Effector memory CD8-positive, alpha-beta T cell (primary cell): ENCODE data around the gene MAGI1.
A peak's percentile ranks its signal among the peaks of the same experiment; 100 is the strongest.
"Not testable (repeated sequence)": the region's sequence is repeated elsewhere in the genome, so short reads cannot be mapped to it uniquely, and the experiment has no call there.

Source experiments
- ATAC-seq: fragments of 150-1000 bp; cut with Tn5 transposase; replicated peaks from 2 replicates; pipeline ENCODE4 v1.10.0; 2021; ENCODE audit warnings: mild to moderate bottlenecking, moderate library complexity
- DNase-seq, 3 experiments: peaks; one replicate each; pipeline ENCODE4 v3.0.0; 2021
- H3K27ac Mint-ChIP-seq, 2 donors: one replicate each; pipeline ENCODE4 v1.8.0; 2022; ENCODE audit warnings: mild to moderate bottlenecking in 2 of 2, mixed read lengths in 2 of 2, moderate library complexity in 2 of 2
- H3K27me3 Mint-ChIP-seq, 2 donors: one replicate each; pipeline ENCODE4 v1.8.0; 2022; ENCODE audit warnings: mixed read lengths in 2 of 2
- H3K36me3 Mint-ChIP-seq: one replicate; pipeline ENCODE4 v1.8.0; 2022; ENCODE audit warnings: mild to moderate bottlenecking, moderate library complexity, mixed read lengths; ENCODE audit not compliant: insufficient read depth
- H3K4me1 Mint-ChIP-seq, 2 donors: one replicate each; pipeline ENCODE4 v1.8.0; 2022; ENCODE audit warnings: low read depth in 2 of 2, mixed read lengths in 2 of 2
- H3K4me3 Mint-ChIP-seq, 2 donors: one replicate each; pipeline ENCODE4 v1.8.0; 2022; ENCODE audit warnings: mild to moderate bottlenecking in 2 of 2, mixed read lengths in 2 of 2, moderate library complexity in 2 of 2
- H3K9me3 Mint-ChIP-seq, 2 donors: one replicate each; pipeline ENCODE4 v1.8.0; 2022; ENCODE audit warnings: mixed read lengths in 2 of 2

MAGI1 gene

DNA sequence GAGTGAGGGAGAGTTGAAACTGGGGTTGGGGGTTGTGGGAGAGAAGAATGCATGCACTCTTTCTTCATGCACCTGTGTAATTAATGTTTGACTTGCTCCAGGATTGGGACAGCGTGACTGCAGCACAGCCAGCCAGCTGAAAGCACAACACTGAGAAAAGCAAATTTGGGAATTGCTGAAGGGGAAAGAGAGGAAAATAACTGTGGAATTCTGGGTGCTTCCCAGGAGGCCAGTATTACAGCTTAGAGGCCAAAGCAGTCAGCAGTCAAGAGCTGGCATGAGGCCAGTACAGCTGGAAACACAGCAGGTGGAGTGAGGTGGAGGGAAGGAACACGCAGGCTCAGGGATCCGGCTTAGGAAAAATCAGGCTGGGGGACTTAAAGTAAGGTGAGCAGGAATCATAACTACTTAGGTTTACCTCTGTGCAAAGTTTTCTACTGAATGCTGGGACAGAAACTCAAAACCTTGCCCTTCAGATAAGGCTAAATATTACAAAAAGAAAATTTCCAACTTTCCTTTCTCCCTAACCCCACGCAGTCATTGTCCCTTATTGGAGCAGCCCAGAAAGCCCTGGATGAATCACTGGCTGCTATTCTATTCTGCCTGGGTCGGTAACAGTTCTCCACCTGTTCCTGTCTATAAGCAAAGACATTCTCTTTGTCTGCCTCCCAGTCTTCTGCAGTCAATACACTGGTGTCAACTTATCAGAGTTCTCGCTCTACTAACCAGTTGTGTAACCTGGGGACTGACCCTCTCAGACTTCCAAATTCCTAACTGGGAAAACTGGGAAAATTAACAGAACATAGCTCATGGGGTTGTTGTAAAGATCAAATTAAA is 167.2 kb downstream of the MAGI1 start:
- H3K27ac Mint-ChIP-seq: no peak overlapping the region
- no peaks in the 10 kb centered on the region for H3K9me3 Mint-ChIP-seq
- H3K27me3 Mint-ChIP-seq: no peaks in the 10 kb centered on the region
- no peak overlapping the region for H3K4me3 Mint-ChIP-seq
- ATAC-seq (no peak), DNase-seq (no peak)
- no peaks in the 10 kb centered on the region for H3K4me1 Mint-ChIP-seq
- H3K36me3 Mint-ChIP-seq: no peaks in the 10 kb centered on the region

DNA sequence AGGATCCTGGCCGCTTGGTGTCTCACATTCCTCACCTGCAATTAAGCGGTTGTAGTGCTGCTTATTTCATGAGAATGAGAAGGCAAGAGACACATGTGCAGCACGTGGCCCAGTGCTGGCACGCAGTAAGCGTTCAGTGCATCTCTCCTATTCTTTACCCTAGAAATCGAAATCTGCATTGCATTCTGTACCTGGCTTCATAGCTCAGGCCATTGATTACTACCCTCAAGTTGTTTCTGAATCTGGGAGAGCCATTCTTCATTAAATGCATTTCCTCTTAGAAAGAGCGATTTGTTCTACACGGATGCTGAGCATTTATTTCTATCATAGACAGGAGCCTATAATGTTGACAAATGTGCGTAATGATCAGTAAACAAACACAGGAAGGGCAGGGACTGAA is 168.9 kb downstream of the MAGI1 start:
- Mint-ChIP-seq H3K4me3 (no peak overlapping the region), H3K36me3 (no peaks in the 10 kb centered on the region), H3K27ac (no peak overlapping the region), H3K4me1 (no peaks in the 10 kb centered on the region), H3K27me3 (no peaks in the 10 kb centered on the region), H3K9me3 (no peaks in the 10 kb centered on the region)
- no peak for DNase-seq
- ATAC-seq: no peak

DNA sequence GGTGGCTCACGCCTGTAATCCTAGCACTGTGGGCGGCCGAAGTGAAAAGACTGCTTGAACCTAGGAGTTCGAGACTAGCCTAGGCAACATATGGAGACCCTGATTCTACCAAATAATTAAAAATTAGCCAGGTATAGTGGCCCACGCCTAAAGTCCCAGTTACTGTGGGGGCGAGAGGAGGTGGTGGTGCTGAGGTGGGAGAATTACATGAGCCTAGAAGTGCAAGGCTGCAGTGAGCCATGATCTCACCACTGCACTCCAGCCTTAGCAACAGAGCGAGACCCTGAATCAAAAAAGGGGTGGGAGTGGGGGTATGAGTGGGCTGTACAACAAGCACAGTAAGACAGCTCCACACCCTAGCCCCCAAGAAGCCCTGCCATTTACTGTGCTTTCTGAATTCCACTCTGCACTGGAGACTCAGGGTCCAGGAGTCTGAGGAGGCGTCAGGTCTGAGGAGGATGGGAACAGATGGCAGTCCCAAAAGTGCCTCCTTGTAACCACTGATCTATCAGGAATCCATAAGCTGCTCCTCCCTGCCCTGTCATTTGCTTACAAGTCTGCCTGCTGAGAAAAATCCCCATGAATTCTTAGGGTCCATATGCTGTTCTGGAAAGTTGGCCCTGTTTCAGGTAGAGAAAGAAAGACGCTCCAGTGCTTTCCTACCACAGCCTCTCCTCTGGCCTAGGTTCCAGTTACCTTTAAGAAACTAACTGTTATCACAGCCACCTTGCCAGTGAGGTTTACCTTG is 171.1 kb downstream of the MAGI1 start:
- Mint-ChIP-seq H3K27me3 (no peaks in the 10 kb centered on the region), H3K36me3 (no peaks in the 10 kb centered on the region), H3K27ac (no peak overlapping the region), H3K4me1 (no peaks in the 10 kb centered on the region), H3K4me3 (no peak overlapping the region), H3K9me3 (peaks cover under 1 to 2% of the 10 kb centered on the region in 2 donors)
- ATAC-seq (no peak), DNase-seq (no peak)

DNA sequence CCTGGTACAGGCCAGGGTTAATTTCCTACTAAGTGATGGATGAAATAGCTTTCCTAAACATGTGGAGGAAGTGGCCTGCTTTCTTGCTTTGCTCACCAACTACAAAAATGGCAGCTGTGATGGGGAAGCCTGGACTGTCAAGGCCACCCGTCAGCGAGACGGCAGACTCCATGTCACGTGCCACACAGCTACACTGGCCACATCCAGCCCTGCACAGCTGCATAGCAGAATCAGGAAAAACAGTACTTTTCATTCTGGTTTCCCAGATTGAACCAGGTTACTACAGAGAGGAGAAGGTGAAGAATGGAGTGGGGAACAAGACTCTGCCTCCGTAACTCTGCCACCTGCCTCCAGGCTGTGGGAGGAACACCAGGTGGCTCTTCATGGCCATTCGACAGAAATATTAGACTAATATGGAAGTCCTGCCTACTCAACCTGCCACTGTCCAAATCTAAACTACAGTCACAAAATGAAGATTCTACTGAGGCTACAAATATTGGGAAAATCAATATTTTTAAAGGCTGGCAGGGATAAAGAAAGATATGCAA is 174.3 kb downstream of the MAGI1 start:
- no peak overlapping the region for H3K4me3 Mint-ChIP-seq
- no peaks in the 10 kb centered on the region for H3K27me3 Mint-ChIP-seq
- ATAC-seq (no peak), DNase-seq (no peak)
- H3K9me3 Mint-ChIP-seq: peaks cover 2 to 8% of the 10 kb centered on the region in 2 donors
- no peaks in the 10 kb centered on the region for H3K36me3 Mint-ChIP-seq
- H3K27ac Mint-ChIP-seq: no peak overlapping the region
- no peaks in the 10 kb centered on the region for H3K4me1 Mint-ChIP-seq

DNA sequence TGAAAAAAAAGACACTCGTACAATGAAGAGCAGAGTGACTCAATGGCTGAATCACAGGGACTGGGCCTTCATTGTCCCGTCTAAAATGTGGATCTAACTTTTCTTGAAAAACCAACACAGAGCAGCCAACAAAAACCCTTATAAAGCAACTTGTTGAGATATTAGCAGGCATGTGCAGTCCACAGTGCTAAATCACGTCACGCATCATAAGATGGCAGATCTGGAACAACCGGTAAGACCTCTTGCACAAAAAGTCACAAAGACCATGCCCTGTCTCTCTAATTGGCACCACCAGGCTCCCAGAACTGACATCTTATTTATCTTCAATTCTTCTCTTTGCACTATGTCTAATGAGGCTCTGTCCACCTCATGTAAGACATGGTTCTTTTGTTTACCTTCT is 177.0 kb downstream of the MAGI1 start:
- H3K4me3 Mint-ChIP-seq: no peak overlapping the region
- H3K9me3 Mint-ChIP-seq: peaks cover 6 to 8% of the 10 kb centered on the region in 2 donors
- DNase-seq (no peak), ATAC-seq (no peak)
- no peaks in the 10 kb centered on the region for H3K36me3 Mint-ChIP-seq
- H3K27me3 Mint-ChIP-seq: no peaks in the 10 kb centered on the region
- H3K4me1 Mint-ChIP-seq: no peaks in the 10 kb centered on the region
- H3K27ac Mint-ChIP-seq: no peak overlapping the region

DNA sequence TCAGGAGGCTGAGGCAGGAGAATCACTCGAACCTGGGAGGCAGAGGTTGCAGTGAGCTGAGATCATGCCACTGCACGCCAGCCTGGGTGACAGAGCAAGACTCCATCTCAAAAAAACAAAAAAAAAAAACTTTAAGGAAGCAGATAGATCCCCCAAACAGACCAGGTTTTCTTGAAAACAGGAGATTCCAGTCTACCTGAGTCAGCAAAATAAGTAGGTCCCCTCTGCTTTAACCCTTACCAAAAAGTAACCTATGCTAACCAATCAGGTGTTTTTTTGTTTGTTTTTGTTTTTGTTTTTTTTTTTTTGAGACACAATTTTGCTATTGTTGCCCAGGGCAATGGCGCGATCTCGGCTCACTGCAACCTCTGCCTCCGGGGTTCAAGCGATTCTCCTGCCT is 179.1 kb downstream of the MAGI1 start:
- H3K9me3 Mint-ChIP-seq: peaks cover 6 to 13% of the 10 kb centered on the region in 2 donors
- DNase-seq, H3K4me3 Mint-ChIP-seq, H3K27me3 Mint-ChIP-seq, H3K4me1 Mint-ChIP-seq, H3K27ac Mint-ChIP-seq, H3K36me3 Mint-ChIP-seq, ATAC-seq: not testable (repeated sequence)

DNA sequence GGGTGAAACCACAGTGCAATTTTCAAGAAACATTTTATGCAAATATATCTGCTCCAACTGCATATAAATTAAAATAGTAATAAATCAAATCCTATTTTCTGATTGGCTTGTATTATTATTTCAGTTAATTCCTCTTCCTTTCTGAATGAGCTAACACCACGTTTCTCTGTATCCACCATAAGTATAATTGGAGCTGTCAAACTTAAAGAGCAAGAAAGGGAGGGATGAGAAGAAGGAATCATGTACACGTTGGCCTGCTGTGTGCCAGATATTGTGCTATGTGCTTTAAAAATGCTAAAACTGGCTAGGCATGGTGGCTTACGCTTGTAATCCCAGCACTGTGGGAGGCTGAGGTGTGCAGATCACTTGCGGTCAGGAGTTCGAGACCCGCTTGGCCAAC is 180.0 kb downstream of the MAGI1 start:
- no peak overlapping the region for H3K27ac Mint-ChIP-seq
- no peaks in the 10 kb centered on the region for H3K27me3 Mint-ChIP-seq
- peaks cover 6 to 17% of the 10 kb centered on the region in 2 donors for H3K9me3 Mint-ChIP-seq
- H3K4me1 Mint-ChIP-seq: peaks cover 0 to 5% of the 10 kb centered on the region in 2 donors
- DNase-seq: no peak
- ATAC-seq: no peak
- H3K36me3 Mint-ChIP-seq: no peaks in the 10 kb centered on the region
- H3K4me3 Mint-ChIP-seq: no peak overlapping the region

DNA sequence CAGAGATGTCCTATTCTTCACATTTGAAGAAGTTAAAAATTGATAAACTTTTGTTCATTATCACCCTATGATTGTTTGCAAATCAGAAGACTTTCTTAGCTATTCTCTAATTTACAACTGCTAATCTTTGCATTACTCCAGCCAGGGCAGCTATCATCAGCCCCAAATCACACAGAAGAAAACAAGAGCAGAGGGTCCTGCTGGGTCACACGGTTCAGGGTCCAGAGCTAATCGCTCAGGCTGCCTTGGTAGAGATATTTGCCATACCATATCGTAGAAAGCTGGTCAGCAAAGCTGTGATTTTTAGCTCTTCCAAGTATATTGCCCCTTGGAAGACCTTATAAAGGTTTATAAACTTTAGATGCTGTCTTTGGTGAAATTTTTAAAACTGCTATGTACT is 181.4 kb downstream of the MAGI1 start:
- ATAC-seq (no peak), DNase-seq (no peak)
- Mint-ChIP-seq H3K27ac (no peak overlapping the region), H3K4me1 (peaks cover 0 to 5% of the 10 kb centered on the region in 2 donors), H3K36me3 (no peaks in the 10 kb centered on the region), H3K27me3 (no peaks in the 10 kb centered on the region), H3K9me3 (peaks cover 3 to 13% of the 10 kb centered on the region in 2 donors), H3K4me3 (no peak overlapping the region)

DNA sequence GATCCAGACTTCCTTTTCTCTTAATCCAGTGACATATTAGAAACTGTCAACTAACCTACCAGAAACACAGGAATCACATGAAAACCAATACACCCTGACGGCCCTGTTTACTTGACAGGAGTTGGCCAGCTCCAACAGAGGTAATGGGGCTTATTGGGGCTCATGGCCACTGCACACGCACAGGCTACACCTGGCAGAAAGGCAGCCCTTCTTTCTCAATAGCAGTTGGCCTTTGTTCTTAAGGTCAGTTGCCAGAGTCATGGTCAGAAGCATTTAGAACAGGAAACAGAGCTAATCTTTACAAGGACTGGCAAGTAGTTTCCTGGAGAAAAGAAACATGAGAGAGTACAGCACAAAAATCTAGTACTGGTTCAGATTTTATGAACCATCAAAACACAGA is 181.8 kb downstream of the MAGI1 start:
- H3K27ac Mint-ChIP-seq: no peak overlapping the region
- H3K9me3 Mint-ChIP-seq: peaks cover 3 to 9% of the 10 kb centered on the region in 2 donors
- no peak overlapping the region for H3K4me3 Mint-ChIP-seq
- ATAC-seq: no peak
- H3K27me3 Mint-ChIP-seq: no peaks in the 10 kb centered on the region
- DNase-seq: no peak
- H3K4me1 Mint-ChIP-seq: peaks cover 0 to 5% of the 10 kb centered on the region in 2 donors
- H3K36me3 Mint-ChIP-seq: no peaks in the 10 kb centered on the region

DNA sequence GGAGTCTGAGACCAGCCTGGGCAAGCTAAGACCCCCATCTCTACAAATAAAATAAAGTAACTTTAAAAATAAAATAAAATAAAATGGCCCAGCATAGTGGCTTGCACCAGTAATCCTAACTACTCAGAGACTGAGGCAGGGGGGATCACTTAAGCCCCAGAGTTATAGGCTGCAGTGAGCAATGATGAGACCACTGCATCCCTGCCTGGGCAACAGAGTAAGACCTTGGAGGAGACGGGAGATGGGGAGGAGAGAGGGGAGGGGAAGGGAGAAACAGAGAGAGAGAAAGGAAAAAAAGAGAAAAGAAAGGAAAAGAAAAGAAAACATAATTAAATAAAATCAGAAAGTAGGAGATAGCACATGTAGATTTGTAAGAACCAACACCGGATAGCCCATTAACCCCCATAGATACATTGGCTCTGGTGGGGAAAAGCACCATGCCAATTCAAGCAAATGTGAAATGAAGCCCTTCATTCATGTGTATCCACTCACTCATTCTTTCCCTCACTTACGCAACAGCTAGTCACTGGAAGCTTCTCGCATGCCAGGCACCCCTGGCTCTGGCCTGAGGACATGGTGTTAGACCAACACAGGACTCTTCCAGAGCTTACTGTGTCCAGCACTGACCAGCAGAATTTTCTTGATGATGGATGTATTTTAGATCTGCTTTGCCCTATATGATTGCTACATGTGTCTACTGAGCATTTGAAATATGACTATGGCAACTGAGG is 183.2 kb downstream of the MAGI1 start:
- no peak overlapping the region for H3K4me3 Mint-ChIP-seq
- no peaks in the 10 kb centered on the region for H3K27me3 Mint-ChIP-seq
- peaks cover 0 to 5% of the 10 kb centered on the region in 2 donors for H3K4me1 Mint-ChIP-seq
- peaks cover 3 to 8% of the 10 kb centered on the region in 2 donors for H3K9me3 Mint-ChIP-seq
- ATAC-seq (no peak), DNase-seq (no peak)
- peak overlapping the region in 1 of 2 donors; percentile 74 for H3K27ac Mint-ChIP-seq
- peaks cover 2% of the 10 kb centered on the region for H3K36me3 Mint-ChIP-seq

DNA sequence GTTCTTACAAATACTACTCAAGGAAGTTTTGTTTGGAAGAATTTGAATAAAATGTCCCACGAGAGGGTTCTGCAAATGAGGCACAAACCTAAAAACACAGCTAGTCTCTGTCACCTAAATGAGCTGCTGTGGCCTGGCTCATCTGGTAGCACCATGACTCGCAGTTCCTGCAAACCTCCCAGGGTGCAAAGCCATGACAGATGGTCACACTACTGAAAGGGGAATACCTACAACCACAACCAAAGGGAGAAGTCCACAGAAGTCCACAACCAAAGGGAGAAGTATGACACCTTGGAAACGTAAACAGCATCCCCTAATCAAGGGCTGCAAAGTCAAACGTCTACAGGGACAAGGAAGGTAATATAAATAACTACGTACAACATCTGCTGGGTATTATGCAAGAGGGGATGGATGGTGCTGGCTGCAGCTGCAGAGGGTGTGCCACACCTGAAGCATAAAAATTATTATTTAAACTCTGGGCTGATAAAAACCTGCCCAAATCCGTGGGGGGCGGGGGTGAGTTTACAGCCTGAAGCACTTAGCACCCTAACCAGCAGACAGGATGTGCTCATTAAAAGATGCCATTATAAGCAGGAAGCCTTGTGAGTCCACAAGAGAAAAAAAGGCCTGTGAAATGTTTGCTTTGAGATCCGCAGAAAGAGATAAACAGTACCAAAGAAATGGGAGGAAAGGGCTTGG is 184.0 kb downstream of the MAGI1 start:
- DNase-seq: peak in 1 of 3 experiments; percentile 3
- H3K36me3 Mint-ChIP-seq: peaks cover 2% of the 10 kb centered on the region
- peak overlapping the region in 1 of 2 donors; percentile 74 for H3K27ac Mint-ChIP-seq
- H3K9me3 Mint-ChIP-seq: peaks cover 3 to 8% of the 10 kb centered on the region in 2 donors
- peak overlapping the region in 1 of 2 donors; percentile 11 for H3K4me3 Mint-ChIP-seq
- H3K4me1 Mint-ChIP-seq: peaks cover 0 to 5% of the 10 kb centered on the region in 2 donors
- no peaks in the 10 kb centered on the region for H3K27me3 Mint-ChIP-seq
- no peak for ATAC-seq

DNA sequence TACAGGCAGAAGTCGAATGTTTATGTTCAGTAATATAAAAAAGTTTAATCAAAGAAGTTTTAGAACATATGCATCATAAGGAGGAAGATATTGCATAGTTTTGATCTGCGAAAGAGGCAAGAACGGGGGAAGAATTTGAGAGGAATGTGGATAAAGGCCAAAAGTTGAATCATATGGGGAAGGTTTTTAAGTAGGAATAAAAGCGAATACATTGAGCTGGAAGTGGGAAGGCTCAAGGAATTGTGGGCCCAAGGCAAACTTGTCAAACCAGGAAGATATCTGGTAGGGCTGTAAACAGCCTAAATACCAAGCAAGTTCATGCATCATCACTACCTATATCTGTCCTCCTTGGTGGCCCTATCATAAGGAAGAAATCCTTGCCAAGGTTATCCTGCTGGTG is 186.9 kb downstream of the MAGI1 start:
- H3K4me3 Mint-ChIP-seq: no peak overlapping the region
- H3K27ac Mint-ChIP-seq: no peak overlapping the region
- ATAC-seq (no peak), DNase-seq (no peak)
- no peaks in the 10 kb centered on the region for H3K27me3 Mint-ChIP-seq
- peaks cover 0 to 8% of the 10 kb centered on the region in 2 donors for H3K9me3 Mint-ChIP-seq
- peaks cover 2% of the 10 kb centered on the region for H3K36me3 Mint-ChIP-seq
- peaks cover 0 to 5% of the 10 kb centered on the region in 2 donors for H3K4me1 Mint-ChIP-seq

DNA sequence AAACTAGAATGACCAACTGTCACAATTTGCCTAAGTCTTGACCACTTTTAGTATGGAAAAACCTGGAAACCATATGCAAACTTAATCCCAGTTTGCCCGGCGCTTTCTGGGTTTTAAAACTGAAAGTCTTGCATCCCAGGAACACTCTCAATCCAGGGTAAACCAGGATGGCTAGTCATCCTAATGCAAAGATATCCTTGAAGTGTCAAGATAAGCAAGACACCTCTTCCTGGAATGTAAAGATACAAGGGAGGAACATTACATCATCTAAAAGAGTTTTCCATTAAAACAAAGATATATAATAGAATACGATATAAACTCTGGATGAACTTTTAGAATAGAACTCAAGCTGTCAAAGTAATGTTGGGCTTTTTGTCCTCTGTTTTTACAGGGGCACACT is 188.5 kb downstream of the MAGI1 start:
- Mint-ChIP-seq H3K4me1 (peaks cover 0 to 5% of the 10 kb centered on the region in 2 donors), H3K27ac (no peak overlapping the region), H3K9me3 (peaks cover 0 to 8% of the 10 kb centered on the region in 2 donors), H3K4me3 (no peak overlapping the region), H3K36me3 (peaks cover 2% of the 10 kb centered on the region), H3K27me3 (no peaks in the 10 kb centered on the region)
- no peak for DNase-seq
- no peak for ATAC-seq
